ENCODE results near the gene TRPM6.

Gene TRPM6

GRCh38 chr9:74817281-74817810, 70.4 kb downstream of the TRPM6 start:
- Mint-ChIP-seq H3K27ac (no peak overlapping the region), H3K4me3 (no peak overlapping the region), H3K9me3 (no peaks in the 10 kb centered on the region), H3K36me3 (no peaks in the 10 kb centered on the region), H3K27me3 (peaks cover 11% of the 10 kb centered on the region), H3K4me1 (no peaks in the 10 kb centered on the region)

DNA sequence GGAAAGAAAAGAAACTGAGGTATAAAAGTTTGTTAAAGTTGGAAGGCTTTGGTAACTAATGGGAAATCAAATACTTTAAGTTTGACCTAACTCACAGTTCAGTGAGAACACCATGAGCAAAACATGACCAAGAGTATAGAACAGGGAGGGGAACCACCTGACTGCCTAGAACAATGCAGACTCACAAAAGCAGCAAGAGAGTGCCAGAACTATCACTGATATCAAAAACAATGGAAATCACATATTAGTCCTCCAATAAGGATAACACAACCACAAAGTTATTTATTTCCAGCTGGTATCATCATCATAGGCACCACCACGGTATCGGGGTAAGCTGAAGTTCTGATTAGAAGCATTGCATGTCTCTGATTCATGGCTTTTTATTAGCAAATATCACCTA, 77.5 kb downstream of the TRPM6 start:
- peaks cover 18% of the 10 kb centered on the region for H3K27me3 Mint-ChIP-seq
- H3K27ac Mint-ChIP-seq: no peak overlapping the region
- no peaks in the 10 kb centered on the region for H3K36me3 Mint-ChIP-seq
- H3K4me3 Mint-ChIP-seq: no peak overlapping the region
- H3K4me1 Mint-ChIP-seq: no peaks in the 10 kb centered on the region
- H3K9me3 Mint-ChIP-seq: no peaks in the 10 kb centered on the region

GRCh38 chr9:74804018-74804385, 83.7 kb downstream of the TRPM6 start:
- Mint-ChIP-seq H3K4me1 (no peaks in the 10 kb centered on the region), H3K27me3 (peaks cover 18% of the 10 kb centered on the region)

DNA sequence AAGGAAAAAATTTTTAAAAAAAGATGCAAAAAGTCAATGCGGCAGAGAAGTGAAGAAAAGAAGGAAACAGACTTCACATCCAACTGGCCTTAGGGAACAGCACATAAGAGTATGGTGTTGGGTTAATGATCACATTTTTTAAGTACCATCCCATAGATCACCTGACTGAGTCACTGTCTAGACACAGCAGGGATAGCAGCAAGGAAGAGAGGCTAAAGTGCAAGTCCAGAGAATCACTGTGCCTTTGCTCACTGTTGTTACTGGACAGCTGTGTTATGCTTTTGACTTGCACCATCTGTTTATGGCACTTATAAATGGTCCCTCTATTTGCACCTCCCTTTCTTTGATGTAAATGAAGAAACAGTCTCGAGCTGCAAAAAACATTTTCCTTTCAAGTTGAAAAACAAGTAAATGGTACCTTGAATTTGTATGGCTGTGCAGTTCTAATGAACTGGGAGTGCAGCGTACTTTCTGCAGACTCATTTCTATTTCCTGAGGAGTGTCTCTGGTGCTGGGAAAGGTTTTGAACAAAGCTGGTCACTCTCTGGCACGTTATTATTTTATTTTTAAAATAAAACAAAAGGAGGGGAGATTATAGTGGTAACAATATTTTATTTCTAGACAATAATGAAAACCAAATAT, 84.2 kb downstream of the TRPM6 start:
- Mint-ChIP-seq H3K36me3 (no peaks in the 10 kb centered on the region), H3K27me3 (peaks cover 18% of the 10 kb centered on the region), H3K9me3 (no peaks in the 10 kb centered on the region), H3K4me3 (no peak overlapping the region), H3K27ac (no peak overlapping the region), H3K4me1 (no peaks in the 10 kb centered on the region)

More at GRCh38 chr9:74804018-74804385, 83.7 kb downstream of the TRPM6 start:
- no peaks in the 10 kb centered on the region for H3K9me3 Mint-ChIP-seq
- H3K4me3 Mint-ChIP-seq: no peak overlapping the region
- no peaks in the 10 kb centered on the region for H3K36me3 Mint-ChIP-seq
- H3K27ac Mint-ChIP-seq: no peak overlapping the region

GRCh38 chr9:74800226-74800625, 87.5 kb downstream of the TRPM6 start:
- H3K27ac Mint-ChIP-seq: no peak overlapping the region
- no peaks in the 10 kb centered on the region for H3K9me3 Mint-ChIP-seq
- peaks cover 10% of the 10 kb centered on the region for H3K27me3 Mint-ChIP-seq
- H3K4me1 Mint-ChIP-seq: no peaks in the 10 kb centered on the region
- H3K4me3 Mint-ChIP-seq: no peak overlapping the region
- H3K36me3 Mint-ChIP-seq: no peaks in the 10 kb centered on the region

GRCh38 chr9:74795803-74796202, 91.9 kb downstream of the TRPM6 start:
- H3K4me1 Mint-ChIP-seq: no peaks in the 10 kb centered on the region

DNA sequence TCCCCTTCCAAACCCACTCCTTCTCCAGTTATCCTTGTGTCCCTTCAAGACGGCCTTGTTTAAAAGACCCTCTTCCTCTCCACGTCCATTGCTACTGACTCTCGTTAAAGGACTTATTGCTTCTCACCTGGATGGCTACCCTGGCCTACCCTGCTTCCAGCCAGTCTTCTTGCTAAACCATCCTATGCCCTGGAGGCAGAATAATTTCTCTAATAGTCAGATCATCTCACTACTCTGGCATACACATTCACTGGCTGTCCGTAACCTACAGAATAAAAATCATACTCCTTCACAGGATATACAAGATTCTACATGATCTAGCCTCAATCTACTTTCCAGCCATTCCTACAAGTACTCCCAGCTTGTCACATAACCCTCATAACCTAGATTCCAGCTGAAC, 92.6 kb downstream of the TRPM6 start:
- no peaks in the 10 kb centered on the region for H3K36me3 Mint-ChIP-seq
- H3K27me3 Mint-ChIP-seq: no peaks in the 10 kb centered on the region
- H3K27ac Mint-ChIP-seq: no peak overlapping the region
- H3K9me3 Mint-ChIP-seq: no peaks in the 10 kb centered on the region
- no peak overlapping the region for H3K4me3 Mint-ChIP-seq
- no peaks in the 10 kb centered on the region for H3K4me1 Mint-ChIP-seq

More at GRCh38 chr9:74795803-74796202, 91.9 kb downstream of the TRPM6 start:
- Mint-ChIP-seq H3K27ac (no peak overlapping the region), H3K9me3 (no peaks in the 10 kb centered on the region), H3K36me3 (no peaks in the 10 kb centered on the region), H3K4me3 (no peak overlapping the region), H3K27me3 (peaks cover 3% of the 10 kb centered on the region)

GRCh38 chr9:74784506-74784905, 103.2 kb downstream of the TRPM6 start:
- Mint-ChIP-seq H3K4me3 (no peak overlapping the region), H3K4me1 (no peaks in the 10 kb centered on the region), H3K27me3 (peaks cover 4% of the 10 kb centered on the region), H3K27ac (no peak overlapping the region), H3K36me3 (no peaks in the 10 kb centered on the region), H3K9me3 (no peaks in the 10 kb centered on the region)

DNA sequence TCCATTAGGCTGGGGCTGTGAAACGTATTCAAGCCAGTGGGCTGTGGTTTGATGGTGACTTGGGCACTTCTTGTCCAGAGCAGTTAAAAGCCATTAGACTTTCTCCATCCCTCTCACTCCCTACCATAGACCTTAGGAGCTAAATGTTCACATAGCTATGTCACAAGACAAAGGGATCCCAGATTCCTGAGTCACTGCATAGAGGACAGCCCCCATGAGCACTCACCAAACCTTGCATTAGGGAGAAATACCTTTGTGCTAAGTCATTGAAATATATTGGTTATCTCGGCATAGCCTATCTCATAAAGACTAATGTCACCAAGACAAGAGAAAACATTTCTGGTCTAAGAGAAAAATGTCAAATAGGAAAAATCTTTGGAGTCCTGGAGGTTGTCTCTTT, 104.3 kb downstream of the TRPM6 start:
- Mint-ChIP-seq H3K4me1 (no peaks in the 10 kb centered on the region), H3K27ac (no peak overlapping the region), H3K4me3 (no peak overlapping the region), H3K36me3 (no peaks in the 10 kb centered on the region), H3K9me3 (no peaks in the 10 kb centered on the region), H3K27me3 (peaks cover 5% of the 10 kb centered on the region)

DNA sequence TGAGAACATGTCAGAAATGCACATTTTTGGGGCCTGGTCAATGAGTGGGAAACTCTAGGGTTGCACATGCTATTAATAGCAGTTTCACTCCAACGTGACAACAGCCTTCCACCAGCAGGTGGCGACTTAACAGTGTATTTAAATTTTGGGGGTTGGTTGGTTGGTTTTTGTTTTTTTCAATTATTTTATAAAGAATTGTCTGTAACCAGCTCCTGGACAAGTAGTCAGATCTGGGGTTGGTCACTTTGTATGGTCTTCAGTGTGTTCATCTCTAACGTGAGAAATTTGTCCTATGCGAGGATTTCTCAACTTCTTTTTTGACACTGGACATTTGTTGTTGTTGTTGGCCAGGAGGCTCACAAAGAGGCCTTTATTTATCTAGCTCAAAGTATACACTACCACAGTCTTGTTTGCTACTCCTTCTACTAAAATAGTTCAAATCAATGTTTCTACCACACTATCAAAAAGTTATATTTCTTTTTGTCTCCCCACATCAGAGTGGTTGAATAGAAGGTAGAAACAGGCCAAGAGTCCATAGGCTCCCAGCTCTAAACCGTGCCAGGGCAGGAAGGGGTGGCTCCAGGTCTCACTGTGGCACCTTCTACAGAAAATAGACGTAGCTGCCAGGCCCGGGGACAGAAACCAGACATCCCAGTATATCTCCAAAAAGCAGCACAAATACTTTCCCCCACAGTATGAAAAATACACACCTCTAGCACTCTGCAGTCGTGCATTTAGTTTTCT, 110.4 kb downstream of the TRPM6 start:
- Mint-ChIP-seq H3K27ac (no peak overlapping the region), H3K4me1 (no peaks in the 10 kb centered on the region), H3K36me3 (no peaks in the 10 kb centered on the region), H3K4me3 (no peak overlapping the region), H3K9me3 (no peaks in the 10 kb centered on the region), H3K27me3 (peaks cover 5% of the 10 kb centered on the region)

- Mint-ChIP-seq H3K27me3 (peaks cover 10% of the 10 kb centered on the region), H3K4me3 (no peak overlapping the region), H3K9me3 (no peaks in the 10 kb centered on the region), H3K36me3 (no peaks in the 10 kb centered on the region), H3K27ac (no peak overlapping the region), H3K4me1 (peaks cover 5% of the 10 kb centered on the region)
Observed at GRCh38 chr9:74775396-74775795, 112.3 kb downstream of the TRPM6 start.

- Mint-ChIP-seq H3K4me3 (no peak overlapping the region), H3K27me3 (peaks cover 7% of the 10 kb centered on the region), H3K4me1 (peaks cover 5% of the 10 kb centered on the region), H3K27ac (no peak overlapping the region), H3K36me3 (no peaks in the 10 kb centered on the region), H3K9me3 (no peaks in the 10 kb centered on the region)
Observed at GRCh38 chr9:74773886-74774479, 113.7 kb downstream of the TRPM6 start.

GRCh38 chr9:74772121-74772520, 115.6 kb downstream of the TRPM6 start:
- Mint-ChIP-seq H3K27me3 (peaks cover 7% of the 10 kb centered on the region), H3K9me3 (no peaks in the 10 kb centered on the region), H3K27ac (no peak overlapping the region), H3K36me3 (no peaks in the 10 kb centered on the region), H3K4me1 (peaks cover 5% of the 10 kb centered on the region), H3K4me3 (no peak overlapping the region)

GRCh38 chr9:74771672-74772071, 116.0 kb downstream of the TRPM6 start:
- peaks cover 5% of the 10 kb centered on the region for H3K4me1 Mint-ChIP-seq
- H3K36me3 Mint-ChIP-seq: no peaks in the 10 kb centered on the region
- no peak overlapping the region for H3K27ac Mint-ChIP-seq
- H3K9me3 Mint-ChIP-seq: no peaks in the 10 kb centered on the region
- H3K27me3 Mint-ChIP-seq: peaks cover 7% of the 10 kb centered on the region
- no peak overlapping the region for H3K4me3 Mint-ChIP-seq

GRCh38 chr9:74771262-74771585, 116.5 kb downstream of the TRPM6 start:
- H3K4me3 Mint-ChIP-seq: no peak overlapping the region
- no peaks in the 10 kb centered on the region for H3K9me3 Mint-ChIP-seq
- peaks cover 7% of the 10 kb centered on the region for H3K27me3 Mint-ChIP-seq
- H3K4me1 Mint-ChIP-seq: peaks cover 5% of the 10 kb centered on the region
- H3K27ac Mint-ChIP-seq: peak overlapping the region; percentile 27
- H3K36me3 Mint-ChIP-seq: no peaks in the 10 kb centered on the region
